ENCODE measurements around the gene DCDC2C.

DCDC2C gene

GRCh38 chr2:3729786-3730185 lies 26.4 kb downstream of the DCDC2C start:
- H3K36me3 ChIP-seq (ENCODE audit: insufficient read depth, low read length), result no peaks in the 10 kb centered on the region
- no peaks in the 10 kb centered on the region for H3K9me3 ChIP-seq (ENCODE audit: low read length)
- peaks cover 6% of the 10 kb centered on the region for H3K4me1 ChIP-seq (ENCODE audit: insufficient read depth, low read length)
- H3K4me3 ChIP-seq (ENCODE audit: low read length), result no peak overlapping the region
- peaks cover 9% of the 10 kb centered on the region for H3K27me3 ChIP-seq (ENCODE audit: insufficient read depth, low read length)
- no peak overlapping the region for H2AFZ ChIP-seq (ENCODE audit: low read depth, low read length)

DNA sequence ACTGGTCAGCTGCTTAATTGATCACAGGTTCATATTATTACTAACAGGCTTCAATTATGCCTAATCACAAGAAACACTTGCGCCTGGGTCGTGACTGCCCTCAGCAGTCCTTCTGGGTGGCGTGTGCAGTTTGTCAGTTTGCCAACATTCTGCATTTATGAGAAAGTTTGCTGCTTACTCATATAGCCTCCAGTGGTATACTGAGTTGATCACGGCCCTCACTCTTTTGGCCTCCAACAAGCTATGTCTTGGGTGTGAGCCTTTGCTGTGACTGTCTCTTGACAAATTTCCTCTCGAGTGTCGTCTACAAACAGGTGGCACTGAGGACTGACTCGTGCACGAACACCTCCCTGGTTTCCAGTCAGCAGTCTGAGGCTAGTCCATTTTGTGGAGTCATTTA lies 27.3 kb downstream of the DCDC2C start:
- Histone ChIP-seq H2AFZ (ENCODE audit: low read depth, low read length) (no peak overlapping the region), H3K36me3 (ENCODE audit: insufficient read depth, low read length) (no peaks in the 10 kb centered on the region), H3K27me3 (ENCODE audit: insufficient read depth, low read length) (peaks cover 9% of the 10 kb centered on the region), H3K4me1 (ENCODE audit: insufficient read depth, low read length) (peaks cover 6% of the 10 kb centered on the region), H3K9me3 (ENCODE audit: low read length) (no peaks in the 10 kb centered on the region), H3K4me3 (ENCODE audit: low read length) (no peak overlapping the region)

DNA sequence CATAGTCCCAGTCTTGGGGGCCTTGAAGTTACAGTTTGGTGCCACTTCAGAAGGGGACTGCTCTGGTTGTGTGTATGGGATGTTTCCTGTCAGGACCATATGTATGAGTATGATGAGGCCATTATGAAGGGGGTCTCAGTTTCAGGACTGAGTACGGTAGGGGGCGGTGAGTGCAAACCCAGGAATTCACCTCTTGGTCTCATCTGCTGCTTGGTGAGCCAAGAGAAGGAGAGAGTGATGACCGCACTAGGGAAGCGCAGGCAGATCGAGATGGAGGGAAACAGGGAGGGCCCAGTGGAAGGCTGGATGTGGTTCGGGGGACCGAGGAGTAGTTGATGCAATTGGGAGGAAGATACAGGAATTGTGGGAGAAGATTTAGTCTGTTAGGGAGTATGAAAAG lies 28.5 kb downstream of the DCDC2C start:
- no peaks in the 10 kb centered on the region for H3K9me3 ChIP-seq (ENCODE audit: low read length)
- H3K4me1 ChIP-seq (ENCODE audit: insufficient read depth, low read length), result peaks cover 6% of the 10 kb centered on the region
- no peaks in the 10 kb centered on the region for H3K36me3 ChIP-seq (ENCODE audit: insufficient read depth, low read length)
- no peak overlapping the region for H3K4me3 ChIP-seq (ENCODE audit: low read length)
- H2AFZ ChIP-seq (ENCODE audit: low read depth, low read length), result no peak overlapping the region
- H3K27me3 ChIP-seq (ENCODE audit: insufficient read depth, low read length), result peaks cover 15% of the 10 kb centered on the region

- peaks cover 15% of the 10 kb centered on the region for H3K27me3 ChIP-seq (ENCODE audit: insufficient read depth, low read length)
- no peaks in the 10 kb centered on the region for H3K4me1 ChIP-seq (ENCODE audit: insufficient read depth, low read length)
- no peaks in the 10 kb centered on the region for H3K36me3 ChIP-seq (ENCODE audit: insufficient read depth, low read length)
These were observed 32.7 kb downstream of the DCDC2C start for GRCh38 chr2:3736112-3736511.

GRCh38 chr2:3737128-3737527 lies 33.8 kb downstream of the DCDC2C start:
- Histone ChIP-seq H3K4me1 (ENCODE audit: insufficient read depth, low read length) (no peaks in the 10 kb centered on the region), H2AFZ (ENCODE audit: low read depth, low read length) (no peak overlapping the region), H3K36me3 (ENCODE audit: insufficient read depth, low read length) (no peaks in the 10 kb centered on the region), H3K9me3 (ENCODE audit: low read length) (no peaks in the 10 kb centered on the region), H3K4me3 (ENCODE audit: low read length) (no peak overlapping the region), H3K27me3 (ENCODE audit: insufficient read depth, low read length) (peaks cover 15% of the 10 kb centered on the region)

More at GRCh38 chr2:3736112-3736511, 32.7 kb downstream of the DCDC2C start:
- no peak overlapping the region for H2AFZ ChIP-seq (ENCODE audit: low read depth, low read length)
- no peaks in the 10 kb centered on the region for H3K9me3 ChIP-seq (ENCODE audit: low read length)
- no peak overlapping the region for H3K4me3 ChIP-seq (ENCODE audit: low read length)

GRCh38 chr2:3738454-3738853 lies 35.1 kb downstream of the DCDC2C start:
- H3K4me3 ChIP-seq (ENCODE audit: low read length), result no peak overlapping the region
- H2AFZ ChIP-seq (ENCODE audit: low read depth, low read length), result no peak overlapping the region
- no peaks in the 10 kb centered on the region for H3K36me3 ChIP-seq (ENCODE audit: insufficient read depth, low read length)
- no peaks in the 10 kb centered on the region for H3K9me3 ChIP-seq (ENCODE audit: low read length)
- peaks cover 12% of the 10 kb centered on the region for H3K27me3 ChIP-seq (ENCODE audit: insufficient read depth, low read length)
- no peaks in the 10 kb centered on the region for H3K4me1 ChIP-seq (ENCODE audit: insufficient read depth, low read length)

DNA sequence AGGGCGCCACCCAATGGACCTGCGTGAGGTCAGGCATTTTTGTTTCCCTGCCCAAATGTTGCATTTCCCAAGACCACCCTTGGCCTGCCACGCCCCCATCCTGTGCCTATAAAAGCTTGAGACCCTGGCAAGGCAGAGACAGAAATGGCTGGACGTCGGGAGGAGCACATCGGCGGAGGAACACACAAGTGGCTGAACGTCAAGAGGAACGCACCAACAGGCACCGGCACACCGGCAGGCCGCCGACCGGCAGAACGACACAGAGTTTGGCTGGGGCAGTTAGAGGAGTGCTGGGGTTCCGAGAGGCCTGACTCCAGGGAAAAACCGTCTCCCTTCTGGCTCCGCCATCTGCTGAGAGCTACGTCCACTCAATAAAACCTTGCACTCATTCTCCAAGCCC lies 35.9 kb downstream of the DCDC2C start:
- H3K27me3 ChIP-seq (ENCODE audit: insufficient read depth, low read length), result peaks cover 10% of the 10 kb centered on the region
- no peaks in the 10 kb centered on the region for H3K36me3 ChIP-seq (ENCODE audit: insufficient read depth, low read length)

DNA sequence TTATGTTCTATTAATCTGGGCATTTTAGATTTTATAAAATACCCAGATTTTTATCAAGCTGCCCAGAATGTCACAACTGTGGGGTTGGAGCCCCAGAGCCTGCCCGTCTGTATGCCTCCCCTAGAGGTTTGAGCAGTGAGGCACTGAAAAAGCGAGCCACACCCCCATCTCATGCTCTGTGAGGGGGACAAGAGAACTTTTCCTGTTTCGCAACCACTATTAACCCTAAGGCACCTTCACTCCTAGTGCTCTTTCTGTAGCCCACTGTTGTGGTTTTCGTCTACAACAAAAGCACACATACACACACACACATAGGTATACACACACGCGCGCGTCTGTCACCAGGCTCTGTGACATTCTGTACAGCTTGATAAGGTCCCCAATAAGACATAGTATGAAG lies 38.0 kb downstream of the DCDC2C start:
- Histone ChIP-seq H3K4me1 (ENCODE audit: insufficient read depth, low read length) (no peaks in the 10 kb centered on the region), H2AFZ (ENCODE audit: low read depth, low read length) (no peak overlapping the region), H3K4me3 (ENCODE audit: low read length) (no peak overlapping the region)

More for the DNA sequence above, 35.9 kb downstream of the DCDC2C start:
- no peak overlapping the region for H2AFZ ChIP-seq (ENCODE audit: low read depth, low read length)
- no peak overlapping the region for H3K4me3 ChIP-seq (ENCODE audit: low read length)
- no peaks in the 10 kb centered on the region for H3K9me3 ChIP-seq (ENCODE audit: low read length)
- H3K4me1 ChIP-seq (ENCODE audit: insufficient read depth, low read length), result no peaks in the 10 kb centered on the region

DNA sequence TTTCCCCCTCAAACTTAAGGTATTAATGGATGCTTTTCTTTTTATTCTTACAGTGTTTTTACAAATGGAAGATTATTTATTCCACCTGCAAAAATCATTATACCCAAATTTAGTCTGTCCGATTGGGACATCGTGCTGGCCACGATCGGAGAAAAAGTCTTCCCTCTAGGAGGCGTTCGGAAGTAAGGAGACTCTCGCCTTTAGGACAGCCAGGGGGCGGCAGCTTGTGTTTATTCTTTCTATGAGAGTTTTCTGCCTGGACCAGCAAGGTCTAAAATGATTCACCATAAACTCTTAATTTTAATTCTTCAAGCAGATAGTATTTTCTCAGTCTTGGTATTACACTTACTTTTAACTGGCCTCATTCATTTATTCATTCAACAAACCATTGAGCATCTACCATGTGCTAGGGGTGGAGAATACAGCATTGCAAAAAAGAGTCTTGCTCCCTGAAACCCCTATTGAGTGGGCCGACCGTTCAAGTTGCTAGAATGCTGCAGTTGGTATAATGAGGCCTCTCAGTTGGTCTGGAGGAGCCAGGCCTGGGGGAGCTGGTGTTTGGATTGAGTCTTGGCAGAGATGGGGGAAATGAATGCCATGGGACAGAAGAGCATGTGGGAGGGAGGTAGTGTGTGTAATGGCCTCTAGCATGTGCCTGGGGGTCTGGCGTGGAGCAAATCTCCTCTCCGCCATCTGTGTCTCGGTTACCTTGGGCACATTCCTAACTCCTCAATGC lies 38.7 kb downstream of the DCDC2C start:
- no peaks in the 10 kb centered on the region for H3K9me3 ChIP-seq (ENCODE audit: low read length)
- H2AFZ ChIP-seq (ENCODE audit: low read depth, low read length), result no peak overlapping the region
- H3K4me1 ChIP-seq (ENCODE audit: insufficient read depth, low read length), result no peaks in the 10 kb centered on the region
- no peaks in the 10 kb centered on the region for H3K36me3 ChIP-seq (ENCODE audit: insufficient read depth, low read length)
- H3K4me3 ChIP-seq (ENCODE audit: low read length), result no peak overlapping the region
- H3K27me3 ChIP-seq (ENCODE audit: insufficient read depth, low read length), result no peaks in the 10 kb centered on the region

More for the DNA sequence above, 38.0 kb downstream of the DCDC2C start:
- Histone ChIP-seq H3K27me3 (ENCODE audit: insufficient read depth, low read length) (peaks cover under 1% of the 10 kb centered on the region), H3K36me3 (ENCODE audit: insufficient read depth, low read length) (no peaks in the 10 kb centered on the region), H3K9me3 (ENCODE audit: low read length) (no peaks in the 10 kb centered on the region)

DNA sequence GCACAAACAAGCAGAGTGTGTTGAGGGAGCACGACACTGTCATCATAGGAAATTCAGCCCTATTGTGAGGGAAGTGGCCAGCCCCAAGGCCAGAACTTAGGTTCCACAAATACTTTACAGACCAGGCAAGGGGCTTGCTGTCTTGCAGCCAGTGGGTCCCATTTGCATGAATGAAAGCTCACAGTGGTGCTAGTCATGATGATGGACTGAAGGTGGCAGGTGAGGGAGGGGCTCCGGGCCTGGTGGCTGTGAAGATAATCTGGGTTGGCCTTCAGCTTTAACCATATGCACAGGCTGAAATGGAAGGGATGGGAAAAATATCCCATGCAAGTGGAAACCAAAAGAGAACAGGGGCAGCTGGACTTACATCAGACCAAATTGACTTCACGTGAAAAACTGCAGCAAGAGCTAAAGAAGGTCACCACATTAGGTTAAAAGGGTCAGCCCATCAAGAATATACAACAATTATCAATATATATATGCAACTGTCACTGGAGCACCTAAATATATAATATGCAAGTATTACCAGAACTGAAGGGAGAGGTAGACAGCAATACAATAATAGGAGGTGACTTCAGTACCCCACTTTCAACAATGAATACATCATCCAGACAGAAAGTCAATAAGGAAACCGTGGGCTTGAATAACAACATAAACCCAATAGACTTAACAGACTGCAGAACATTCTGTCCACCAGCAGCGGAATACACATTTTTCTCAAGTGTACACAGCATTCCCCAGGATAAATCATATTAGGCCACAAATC lies 39.6 kb downstream of the DCDC2C start:
- Histone ChIP-seq H2AFZ (ENCODE audit: low read depth, low read length) (no peak overlapping the region), H3K9me3 (ENCODE audit: low read length) (no peaks in the 10 kb centered on the region), H3K36me3 (ENCODE audit: insufficient read depth, low read length) (no peaks in the 10 kb centered on the region), H3K27me3 (ENCODE audit: insufficient read depth, low read length) (no peaks in the 10 kb centered on the region), H3K4me1 (ENCODE audit: insufficient read depth, low read length) (no peaks in the 10 kb centered on the region), H3K4me3 (ENCODE audit: low read length) (no peak overlapping the region)

- no peak overlapping the region for H3K4me3 ChIP-seq (ENCODE audit: low read length)
- no peaks in the 10 kb centered on the region for H3K4me1 ChIP-seq (ENCODE audit: insufficient read depth, low read length)
- H3K27me3 ChIP-seq (ENCODE audit: insufficient read depth, low read length), result no peaks in the 10 kb centered on the region
- no peaks in the 10 kb centered on the region for H3K36me3 ChIP-seq (ENCODE audit: insufficient read depth, low read length)
- H2AFZ ChIP-seq (ENCODE audit: low read depth, low read length), result no peak overlapping the region
- no peaks in the 10 kb centered on the region for H3K9me3 ChIP-seq (ENCODE audit: low read length)
These were observed 40.7 kb downstream of the DCDC2C start for GRCh38 chr2:3743951-3744555.

DNA sequence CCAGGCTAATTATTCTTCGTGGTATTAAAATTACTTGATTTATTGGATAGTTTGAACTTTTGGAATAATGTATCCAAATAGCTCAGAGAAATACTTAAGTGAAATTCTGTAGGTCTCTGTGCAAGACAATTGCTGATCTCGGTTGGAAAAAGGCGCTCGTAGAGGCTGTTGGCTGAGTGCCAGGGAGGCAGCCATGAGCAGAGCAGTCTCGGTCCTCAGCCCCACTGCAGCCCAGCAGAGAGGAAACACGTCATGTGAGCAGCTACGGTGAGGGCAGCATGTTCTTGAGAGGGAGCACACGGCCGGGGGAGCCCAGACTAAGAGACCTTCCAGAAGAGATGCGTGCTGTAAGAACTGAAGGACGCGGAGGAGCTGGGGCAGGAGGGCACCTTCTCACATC lies 42.5 kb downstream of the DCDC2C start:
- Histone ChIP-seq H3K4me1 (ENCODE audit: insufficient read depth, low read length) (no peaks in the 10 kb centered on the region), H2AFZ (ENCODE audit: low read depth, low read length) (no peak overlapping the region), H3K9me3 (ENCODE audit: low read length) (no peaks in the 10 kb centered on the region), H3K27me3 (ENCODE audit: insufficient read depth, low read length) (no peaks in the 10 kb centered on the region), H3K4me3 (ENCODE audit: low read length) (no peak overlapping the region), H3K36me3 (ENCODE audit: insufficient read depth, low read length) (no peaks in the 10 kb centered on the region)

DNA sequence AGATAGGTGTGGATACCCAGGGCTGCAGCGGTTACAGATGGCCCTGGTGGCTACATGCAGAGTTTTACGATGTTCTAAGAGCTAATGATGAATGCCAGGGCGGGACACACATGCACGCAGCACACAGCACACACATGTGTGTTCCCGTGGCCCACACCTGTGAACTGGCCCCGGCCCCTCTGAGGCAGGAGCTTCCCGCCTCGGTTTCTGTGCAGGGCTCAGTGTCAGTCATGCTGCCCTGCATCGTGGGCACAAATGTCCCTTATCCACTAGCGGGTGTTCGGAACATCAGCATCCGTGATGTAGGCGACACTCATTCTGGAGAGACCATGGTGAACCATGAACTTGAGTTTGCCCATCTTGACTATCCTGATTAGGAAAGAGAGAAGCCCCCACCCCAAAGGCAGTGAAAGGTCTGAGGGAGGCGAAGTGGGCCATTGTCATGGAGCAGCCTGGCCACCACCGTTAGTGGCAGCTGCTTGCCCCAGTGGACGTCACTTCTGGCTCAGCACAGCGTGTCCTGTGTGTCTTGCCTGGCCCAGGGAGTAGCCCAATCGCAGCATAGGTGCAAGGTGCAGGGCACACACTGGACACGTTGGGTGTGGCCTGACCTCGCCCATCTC lies 43.8 kb downstream of the DCDC2C start:
- no peaks in the 10 kb centered on the region for H3K27me3 ChIP-seq (ENCODE audit: insufficient read depth, low read length)
- H3K9me3 ChIP-seq (ENCODE audit: low read length), result no peaks in the 10 kb centered on the region
- H3K36me3 ChIP-seq (ENCODE audit: insufficient read depth, low read length), result no peaks in the 10 kb centered on the region
- no peak overlapping the region for H3K4me3 ChIP-seq (ENCODE audit: low read length)
- H3K4me1 ChIP-seq (ENCODE audit: insufficient read depth, low read length), result no peaks in the 10 kb centered on the region
- H2AFZ ChIP-seq (ENCODE audit: low read depth, low read length), result no peak overlapping the region
